Measurements from ENCODE around the gene GPR137B.

The GPR137B gene

GRCh38 chr1:236130372-236130771 lies 12.0 kb upstream of the GPR137B start:
- no peaks in the 10 kb centered on the region for H3K4me1 ChIP-seq (ENCODE audit: control insufficient read depth in 1 of 2, insufficient read depth in 2 of 2, low read length in 2 of 2)
- H3K9me3 ChIP-seq (ENCODE audit: control insufficient read depth in 1 of 2, low read length in 2 of 2): no peaks in the 10 kb centered on the region
- no peak overlapping the region for H3K9ac ChIP-seq (ENCODE audit: low read depth in 1 of 2, low read length in 2 of 2)
- peaks cover 2 to 4% of the 10 kb centered on the region in 2 donors for H3K27me3 ChIP-seq (ENCODE audit: control insufficient read depth in 1 of 2, insufficient read depth in 2 of 2, low read length in 2 of 2)
- H3K4me3 ChIP-seq (ENCODE audit: low read depth in 1 of 2, low read length in 2 of 2): no peak overlapping the region
- no peak overlapping the region for H3K27ac ChIP-seq (ENCODE audit: low read depth, low read length)
- H3K36me3 ChIP-seq (ENCODE audit: control insufficient read depth in 1 of 2, insufficient read depth in 2 of 2, low read length in 2 of 2): no peaks in the 10 kb centered on the region

- H3K4me1 ChIP-seq (ENCODE audit: control insufficient read depth in 1 of 2, insufficient read depth in 2 of 2, low read length in 2 of 2): no peaks in the 10 kb centered on the region
- peaks cover 4 to 7% of the 10 kb centered on the region in 2 donors for H3K27me3 ChIP-seq (ENCODE audit: control insufficient read depth in 1 of 2, insufficient read depth in 2 of 2, low read length in 2 of 2)
- no peaks in the 10 kb centered on the region for H3K36me3 ChIP-seq (ENCODE audit: control insufficient read depth in 1 of 2, insufficient read depth in 2 of 2, low read length in 2 of 2)
- H3K9me3 ChIP-seq (ENCODE audit: control insufficient read depth in 1 of 2, low read length in 2 of 2): no peaks in the 10 kb centered on the region
- H3K4me3 ChIP-seq (ENCODE audit: low read depth in 1 of 2, low read length in 2 of 2): no peak overlapping the region
- H3K9ac ChIP-seq (ENCODE audit: low read depth in 1 of 2, low read length in 2 of 2): no peak overlapping the region
- H3K27ac ChIP-seq (ENCODE audit: low read depth, low read length): no peak overlapping the region
These were observed 10.4 kb upstream of the GPR137B start for GRCh38 chr1:236131916-236132315.

GRCh38 chr1:236132420-236133046 lies 9.8 kb upstream of the GPR137B start:
- Histone ChIP-seq H3K9me3 (ENCODE audit: control insufficient read depth in 1 of 2, low read length in 2 of 2) (no peaks in the 10 kb centered on the region), H3K4me1 (ENCODE audit: control insufficient read depth in 1 of 2, insufficient read depth in 2 of 2, low read length in 2 of 2) (no peaks in the 10 kb centered on the region)

GRCh38 chr1:236133339-236133738 lies 9.0 kb upstream of the GPR137B start:
- no peak overlapping the region for H3K27ac ChIP-seq (ENCODE audit: low read depth, low read length)
- no peak overlapping the region for H3K9ac ChIP-seq (ENCODE audit: low read depth in 1 of 2, low read length in 2 of 2)
- H3K36me3 ChIP-seq (ENCODE audit: control insufficient read depth in 1 of 2, insufficient read depth in 2 of 2, low read length in 2 of 2): no peaks in the 10 kb centered on the region
- H3K4me3 ChIP-seq (ENCODE audit: low read depth in 1 of 2, low read length in 2 of 2): no peak overlapping the region
- H3K9me3 ChIP-seq (ENCODE audit: control insufficient read depth in 1 of 2, low read length in 2 of 2): no peaks in the 10 kb centered on the region
- no peaks in the 10 kb centered on the region for H3K4me1 ChIP-seq (ENCODE audit: control insufficient read depth in 1 of 2, insufficient read depth in 2 of 2, low read length in 2 of 2)
- peaks cover 4 to 7% of the 10 kb centered on the region in 2 donors for H3K27me3 ChIP-seq (ENCODE audit: control insufficient read depth in 1 of 2, insufficient read depth in 2 of 2, low read length in 2 of 2)

More at GRCh38 chr1:236132420-236133046, 9.8 kb upstream of the GPR137B start:
- Histone ChIP-seq H3K27me3 (ENCODE audit: control insufficient read depth in 1 of 2, insufficient read depth in 2 of 2, low read length in 2 of 2) (peaks cover 4 to 7% of the 10 kb centered on the region in 2 donors), H3K9ac (ENCODE audit: low read depth in 1 of 2, low read length in 2 of 2) (no peak overlapping the region), H3K36me3 (ENCODE audit: control insufficient read depth in 1 of 2, insufficient read depth in 2 of 2, low read length in 2 of 2) (no peaks in the 10 kb centered on the region), H3K4me3 (ENCODE audit: low read depth in 1 of 2, low read length in 2 of 2) (no peak overlapping the region), H3K27ac (ENCODE audit: low read depth, low read length) (no peak overlapping the region)

- H3K9ac ChIP-seq (ENCODE audit: low read depth in 1 of 2, low read length in 2 of 2): no peak overlapping the region
- H3K4me3 ChIP-seq (ENCODE audit: low read depth in 1 of 2, low read length in 2 of 2): no peak overlapping the region
- H3K27me3 ChIP-seq (ENCODE audit: control insufficient read depth in 1 of 2, insufficient read depth in 2 of 2, low read length in 2 of 2): peaks cover 4 to 7% of the 10 kb centered on the region in 2 donors
These were observed 8.5 kb upstream of the GPR137B start for GRCh38 chr1:236133802-236134201.

GRCh38 chr1:236137285-236137852 lies 5.0 kb upstream of the GPR137B start:
- H3K36me3 ChIP-seq (ENCODE audit: control insufficient read depth in 1 of 2, insufficient read depth in 2 of 2, low read length in 2 of 2): no peaks in the 10 kb centered on the region

More at GRCh38 chr1:236133802-236134201, 8.5 kb upstream of the GPR137B start:
- no peak overlapping the region for H3K27ac ChIP-seq (ENCODE audit: low read depth, low read length)
- no peaks in the 10 kb centered on the region for H3K4me1 ChIP-seq (ENCODE audit: control insufficient read depth in 1 of 2, insufficient read depth in 2 of 2, low read length in 2 of 2)
- no peaks in the 10 kb centered on the region for H3K36me3 ChIP-seq (ENCODE audit: control insufficient read depth in 1 of 2, insufficient read depth in 2 of 2, low read length in 2 of 2)
- no peaks in the 10 kb centered on the region for H3K9me3 ChIP-seq (ENCODE audit: control insufficient read depth in 1 of 2, low read length in 2 of 2)

GRCh38 chr1:236139495-236139894 lies 2.8 kb upstream of the GPR137B start:
- peaks cover 12 to 25% of the 10 kb centered on the region in 2 donors for H3K4me1 ChIP-seq (ENCODE audit: control insufficient read depth in 1 of 2, insufficient read depth in 2 of 2, low read length in 2 of 2)
- H3K4me3 ChIP-seq (ENCODE audit: low read depth in 1 of 2, low read length in 2 of 2): no peak overlapping the region
- H3K9ac ChIP-seq (ENCODE audit: low read depth in 1 of 2, low read length in 2 of 2): no peak overlapping the region
- H3K27ac ChIP-seq (ENCODE audit: low read depth, low read length): no peak overlapping the region
- H3K9me3 ChIP-seq (ENCODE audit: control insufficient read depth in 1 of 2, low read length in 2 of 2): no peaks in the 10 kb centered on the region
- no peaks in the 10 kb centered on the region for H3K36me3 ChIP-seq (ENCODE audit: control insufficient read depth in 1 of 2, insufficient read depth in 2 of 2, low read length in 2 of 2)
- peaks cover 5 to 7% of the 10 kb centered on the region in 2 donors for H3K27me3 ChIP-seq (ENCODE audit: control insufficient read depth in 1 of 2, insufficient read depth in 2 of 2, low read length in 2 of 2)

More at GRCh38 chr1:236137285-236137852, 5.0 kb upstream of the GPR137B start:
- Histone ChIP-seq H3K27me3 (ENCODE audit: control insufficient read depth in 1 of 2, insufficient read depth in 2 of 2, low read length in 2 of 2) (peaks cover 7 to 10% of the 10 kb centered on the region in 2 donors), H3K27ac (ENCODE audit: low read depth, low read length) (no peak overlapping the region), H3K9me3 (ENCODE audit: control insufficient read depth in 1 of 2, low read length in 2 of 2) (no peaks in the 10 kb centered on the region), H3K4me1 (ENCODE audit: control insufficient read depth in 1 of 2, insufficient read depth in 2 of 2, low read length in 2 of 2) (peaks cover 0 to 10% of the 10 kb centered on the region in 2 donors), H3K9ac (ENCODE audit: low read depth in 1 of 2, low read length in 2 of 2) (no peak overlapping the region), H3K4me3 (ENCODE audit: low read depth in 1 of 2, low read length in 2 of 2) (no peak overlapping the region)

GRCh38 chr1:236140705-236141446 lies 1.5 kb upstream of the GPR137B start:
- peaks cover 2 to 7% of the 10 kb centered on the region in 2 donors for H3K27me3 ChIP-seq (ENCODE audit: control insufficient read depth in 1 of 2, insufficient read depth in 2 of 2, low read length in 2 of 2)
- peaks cover 21 to 32% of the 10 kb centered on the region in 2 donors for H3K4me1 ChIP-seq (ENCODE audit: control insufficient read depth in 1 of 2, insufficient read depth in 2 of 2, low read length in 2 of 2)
- peak overlapping the region; percentile 63 to 68 for H3K4me3 ChIP-seq (ENCODE audit: low read depth in 1 of 2, low read length in 2 of 2)
- peak overlapping the region; percentile 33 for H3K27ac ChIP-seq (ENCODE audit: low read depth, low read length)
- no peaks in the 10 kb centered on the region for H3K9me3 ChIP-seq (ENCODE audit: control insufficient read depth in 1 of 2, low read length in 2 of 2)
- peak overlapping the region in 1 of 2 donors; percentile 22 for H3K9ac ChIP-seq (ENCODE audit: low read depth in 1 of 2, low read length in 2 of 2)
- no peaks in the 10 kb centered on the region for H3K36me3 ChIP-seq (ENCODE audit: control insufficient read depth in 1 of 2, insufficient read depth in 2 of 2, low read length in 2 of 2)

- Histone ChIP-seq H3K4me1 (ENCODE audit: control insufficient read depth in 1 of 2, insufficient read depth in 2 of 2, low read length in 2 of 2) (peaks cover 21 to 34% of the 10 kb centered on the region in 2 donors), H3K36me3 (ENCODE audit: control insufficient read depth in 1 of 2, insufficient read depth in 2 of 2, low read length in 2 of 2) (no peaks in the 10 kb centered on the region), H3K9me3 (ENCODE audit: control insufficient read depth in 1 of 2, low read length in 2 of 2) (no peaks in the 10 kb centered on the region), H3K9ac (ENCODE audit: low read depth in 1 of 2, low read length in 2 of 2) (peak overlapping the region; percentile 22 to 54), H3K27ac (ENCODE audit: low read depth, low read length) (peak overlapping the region; percentile 33), H3K27me3 (ENCODE audit: control insufficient read depth in 1 of 2, insufficient read depth in 2 of 2, low read length in 2 of 2) (peaks cover 0 to 7% of the 10 kb centered on the region in 2 donors), H3K4me3 (ENCODE audit: low read depth in 1 of 2, low read length in 2 of 2) (peak overlapping the region; percentile 63 to 68)
These were observed 689 bp upstream of the GPR137B start for GRCh38 chr1:236141447-236142252.
